ACHN (cell line): ENCODE data around the gene PTPN22.
A peak's percentile ranks its signal among the peaks of the same experiment; 100 is the strongest.

Experiments used
- DNase-seq: peaks from one replicate; pipeline ENCODE4 v3.0.0-alpha.2; 2015
- in situ Hi-C: cut with HindIII; loops from 2 replicates; pipeline ENCODE4 v1.10.0; 2017; ENCODE audit warnings: low sequenced_read_pairs, low pct_ligation_motif_present, low pct_unique_long_range_greater_than_20kb

Gene PTPN22

DNA sequence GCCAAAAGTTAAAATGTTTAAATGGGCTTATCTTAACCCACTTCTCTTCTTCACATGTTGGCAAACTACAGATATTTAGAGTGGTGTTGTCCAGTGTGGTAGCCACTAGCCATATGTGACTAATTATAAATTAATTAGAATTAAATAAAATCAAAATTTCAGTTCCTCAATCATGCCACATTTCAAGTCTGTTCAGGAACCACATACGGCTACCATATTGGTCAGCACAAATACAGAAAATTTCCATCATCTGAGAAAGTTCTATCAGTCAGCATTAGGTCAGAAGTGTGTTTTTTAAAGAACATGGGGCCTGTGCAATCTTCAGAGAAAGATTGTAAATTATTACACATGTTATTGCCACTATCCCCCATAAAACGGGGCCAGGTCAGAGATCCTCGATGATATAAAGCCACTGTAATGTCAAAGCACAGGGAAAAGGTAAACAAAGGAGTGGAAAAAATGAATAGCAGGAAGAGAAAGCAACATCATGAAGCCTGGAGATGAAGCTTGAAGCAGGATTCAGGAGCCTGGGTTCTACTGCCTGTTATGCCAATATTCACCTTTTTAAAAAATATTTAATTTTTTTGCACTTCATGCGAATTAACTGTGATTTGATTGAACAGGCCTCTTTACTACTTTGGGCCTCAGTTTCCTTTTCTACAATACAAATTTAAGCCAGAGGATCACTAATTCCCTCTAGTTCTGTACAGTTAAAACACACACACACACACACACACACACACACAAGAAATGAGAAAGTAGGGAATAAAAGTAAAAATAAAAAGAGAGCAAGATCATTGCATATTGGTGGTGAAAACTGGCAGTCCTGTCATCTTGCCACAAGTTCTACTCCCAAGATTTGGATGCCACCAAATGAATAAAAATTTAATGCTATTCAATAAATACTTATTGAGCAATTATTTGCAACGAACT is 61.6 kb downstream of the PTPN22 start:
- in situ Hi-C loops = no loop called here
- peak; percentile 24 for DNase-seq

DNA sequence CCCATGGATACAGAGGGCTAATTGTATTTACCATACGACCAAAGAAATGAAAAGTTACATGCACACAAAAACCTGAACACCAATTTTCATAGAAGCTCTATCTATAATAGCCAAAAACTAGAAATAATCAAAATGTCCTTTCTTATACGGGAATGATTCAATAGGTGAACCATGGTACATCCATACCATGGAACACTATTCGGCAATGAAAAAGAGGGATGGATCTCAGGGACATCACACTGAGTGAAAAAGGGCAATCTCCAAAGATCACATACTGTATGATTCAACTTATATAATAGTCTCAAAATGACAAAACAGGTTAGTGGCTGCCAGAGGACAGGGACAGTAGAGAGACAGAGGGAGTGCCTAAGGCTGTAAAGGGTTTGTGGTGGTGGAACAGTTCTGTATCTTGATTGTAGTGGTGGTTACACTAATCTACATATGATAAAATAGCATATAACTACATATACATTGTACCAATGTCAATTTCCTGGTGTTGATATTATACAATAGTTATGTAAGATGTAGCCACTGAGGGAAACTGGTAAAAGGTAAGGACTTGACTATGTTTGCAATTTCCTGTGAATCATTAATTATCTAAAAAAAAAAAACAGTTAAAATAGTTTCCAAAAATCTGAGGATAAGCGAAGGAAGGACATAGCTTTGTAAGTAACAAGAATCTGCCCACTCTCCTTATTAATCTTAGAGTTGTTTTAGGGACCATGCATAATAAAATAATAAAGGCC is 62.9 kb downstream of the PTPN22 start:
- in situ Hi-C loops = no loop called here
- DNase-seq = no peak

DNA sequence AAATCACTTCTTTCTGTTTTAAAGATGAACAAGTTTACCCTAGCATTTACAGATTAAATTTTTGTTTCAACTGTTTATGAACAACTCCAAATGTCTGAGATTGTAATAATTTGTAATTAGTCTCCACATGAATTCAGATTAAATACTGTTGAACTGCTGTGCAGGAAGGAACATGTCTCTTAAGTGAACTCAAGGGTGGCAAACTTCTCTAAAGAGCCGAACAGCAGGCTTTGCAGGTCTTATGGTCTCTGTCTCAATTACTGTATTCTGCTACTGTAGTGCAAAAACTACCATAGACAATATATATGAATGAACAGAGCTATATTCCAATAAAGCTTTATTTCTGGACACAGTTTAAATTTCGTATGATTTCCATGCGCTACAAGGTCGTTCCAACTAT is 65.9 kb downstream of the PTPN22 start:
- in situ Hi-C loops = no loop called here

DNA sequence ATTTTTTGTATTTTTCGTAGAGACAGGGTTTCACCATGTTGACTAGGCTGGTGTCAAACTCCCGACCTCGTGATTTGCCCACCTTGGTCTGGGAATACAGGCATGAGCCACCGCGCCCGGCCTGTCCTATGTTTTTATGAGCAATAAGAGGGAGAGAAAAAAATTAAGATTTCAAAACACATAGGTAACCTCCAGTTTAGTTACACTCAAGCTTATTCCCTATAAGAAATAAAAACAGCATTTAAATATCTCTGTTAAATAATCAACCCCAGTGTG is 66.3 kb downstream of the PTPN22 start:
- DNase-seq = no peak
- in situ Hi-C loops = no loop called here

More for the DNA sequence above, 65.9 kb downstream of the PTPN22 start:
- no peak for DNase-seq

DNA sequence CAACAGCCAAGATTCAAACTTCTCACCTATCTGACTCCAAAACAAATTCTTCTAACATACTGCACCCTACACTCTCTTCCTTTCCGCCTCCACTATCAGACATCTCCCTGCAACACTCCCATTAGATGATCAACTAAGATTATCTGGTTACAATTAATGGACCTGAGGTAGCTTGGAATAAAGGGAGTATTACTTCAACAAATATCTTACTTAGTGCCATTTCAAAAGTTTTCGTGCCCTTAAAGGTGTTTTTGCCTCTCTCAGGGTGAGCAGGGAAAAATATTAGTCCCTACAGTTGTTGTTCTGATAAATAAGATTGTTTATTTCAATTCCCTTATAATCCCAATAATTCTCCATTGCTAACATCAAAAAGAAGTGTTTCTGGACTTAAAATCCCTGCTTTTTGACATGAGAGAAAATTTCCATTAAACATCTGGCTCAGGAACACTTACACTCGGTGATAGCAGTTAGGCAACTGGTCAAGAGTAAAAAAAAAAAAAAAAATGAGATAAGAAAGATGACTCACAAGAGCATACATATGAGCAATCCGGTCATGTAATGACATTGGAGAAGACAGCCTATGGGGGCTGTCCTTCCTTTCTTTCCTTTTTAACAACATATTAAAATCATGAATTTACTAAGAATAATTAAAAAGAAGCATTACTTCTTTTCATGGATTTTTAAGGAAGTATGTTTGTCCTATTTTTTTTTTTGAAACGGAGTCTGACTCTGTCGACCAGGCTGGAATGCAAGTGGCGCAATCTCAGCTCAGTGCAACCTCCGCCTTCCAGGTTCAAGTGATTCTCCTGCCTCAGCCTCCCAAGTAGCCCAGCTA is 66.9 kb downstream of the PTPN22 start:
- peak; percentile 60 for DNase-seq
- in situ Hi-C loops = no loop called here

DNA sequence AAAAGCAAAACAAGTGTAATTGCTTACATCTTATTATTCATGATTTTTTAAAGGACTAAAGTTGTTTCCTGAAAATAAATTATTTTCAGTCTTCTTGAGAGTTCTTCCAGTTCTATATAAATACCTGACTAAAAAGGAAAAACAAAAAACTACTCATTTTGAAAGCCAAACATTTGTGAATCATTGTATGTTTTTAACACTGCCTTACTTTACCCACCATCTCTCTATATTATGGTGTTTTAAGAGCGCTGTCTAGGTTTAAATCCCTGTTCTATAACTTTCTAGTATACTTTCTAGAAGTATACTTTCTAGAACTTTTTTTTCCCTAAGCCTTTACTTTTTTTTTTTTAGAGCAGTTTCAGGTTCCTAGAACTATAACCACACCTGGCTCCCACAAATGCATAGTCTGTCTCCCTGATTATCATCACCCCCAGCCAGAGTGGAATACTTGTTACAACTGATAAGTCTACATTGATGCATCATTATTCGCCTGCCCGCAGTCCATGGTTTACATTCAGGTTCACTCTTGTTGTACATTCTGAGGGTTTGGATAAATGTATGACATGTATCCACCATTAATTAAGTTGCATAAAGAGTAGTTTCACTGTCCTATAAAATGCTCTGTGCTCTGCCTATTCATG is 69.0 kb downstream of the PTPN22 start:
- in situ Hi-C loops = no loop called here
- DNase-seq = no peak

DNA sequence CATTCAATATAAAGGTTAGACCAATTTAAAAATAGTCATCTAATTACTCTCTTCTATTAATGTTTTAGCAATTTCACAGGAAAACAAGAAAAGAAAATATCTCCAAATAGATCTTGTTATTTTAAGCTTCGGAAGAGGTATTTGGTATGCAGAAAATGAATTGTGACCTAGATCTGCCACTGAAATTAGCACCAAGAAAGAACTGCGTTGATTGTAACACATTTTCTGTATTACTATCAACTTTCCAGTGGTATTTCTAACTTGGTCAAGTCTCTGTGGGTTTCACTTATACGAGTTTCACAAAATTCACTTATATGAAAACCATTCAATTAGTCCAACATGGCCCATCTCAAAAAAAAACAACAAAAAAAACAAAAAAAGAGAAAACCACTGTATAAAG is 71.0 kb downstream of the PTPN22 start:
- in situ Hi-C loops = no loop called here
- DNase-seq = no peak

DNA sequence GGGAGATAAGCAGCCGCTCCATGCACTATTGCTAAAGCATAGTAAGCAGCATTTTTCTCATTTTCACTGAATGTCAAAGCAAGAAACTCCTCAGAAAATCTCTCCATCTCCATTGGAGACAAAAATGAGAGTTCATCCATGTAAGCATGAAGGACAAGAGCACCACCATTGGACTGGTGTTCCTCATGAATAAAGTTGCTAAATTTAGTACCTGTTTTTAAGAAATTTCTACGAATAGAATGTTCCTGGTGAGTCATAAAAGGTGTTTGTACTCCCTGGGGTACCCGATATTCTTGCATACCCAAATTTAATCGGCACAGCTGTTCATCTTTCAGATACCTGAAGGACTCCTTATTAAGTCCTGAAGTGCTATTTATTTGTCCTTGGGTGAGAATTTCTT is 74.0 kb downstream of the PTPN22 start:
- no peak for DNase-seq
- in situ Hi-C loops = no loop called here

DNA sequence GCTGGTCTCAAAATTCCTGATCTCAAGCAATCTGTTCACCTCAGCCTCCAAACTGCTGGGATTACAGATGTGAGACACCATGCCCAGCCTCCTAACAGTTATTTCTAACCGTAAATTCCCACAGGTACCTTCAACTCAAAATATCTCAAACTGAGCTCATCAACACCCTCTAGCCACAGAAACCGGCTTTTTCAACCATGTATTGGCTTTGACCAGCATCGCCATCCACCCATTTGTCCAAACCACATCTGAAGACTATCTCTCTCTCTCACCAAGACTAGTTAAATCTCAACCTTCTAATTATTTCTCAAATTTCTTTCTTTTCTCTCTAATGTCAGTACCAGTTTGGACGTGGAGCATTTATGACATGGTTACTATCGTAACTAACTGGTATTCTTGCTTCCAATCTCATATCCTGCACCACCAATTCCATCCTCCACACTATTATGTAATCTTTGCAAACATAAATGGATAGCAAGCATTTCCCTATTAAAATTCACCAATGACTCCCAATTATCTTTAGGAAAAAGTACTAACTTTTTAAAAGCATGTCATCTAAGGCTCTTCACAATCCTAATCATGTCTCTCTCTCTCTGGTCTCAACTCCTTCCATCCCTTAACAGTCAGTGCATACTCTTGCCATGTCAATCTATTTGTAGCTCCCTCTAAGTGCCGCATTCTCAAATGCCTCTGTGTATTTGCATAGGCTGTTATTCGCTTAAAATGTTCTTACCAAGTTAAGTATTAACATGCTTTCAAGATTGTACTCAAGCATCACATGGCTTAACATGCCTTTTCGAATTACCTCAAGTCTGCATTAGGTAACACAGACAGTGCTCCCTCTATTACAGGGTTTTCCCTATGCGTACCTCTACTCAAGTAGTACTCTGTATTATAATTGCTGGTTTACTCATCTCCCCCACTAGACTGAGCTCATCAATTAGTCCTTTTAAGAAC is 77.4 kb downstream of the PTPN22 start:
- peak; percentile 32 for DNase-seq

DNA sequence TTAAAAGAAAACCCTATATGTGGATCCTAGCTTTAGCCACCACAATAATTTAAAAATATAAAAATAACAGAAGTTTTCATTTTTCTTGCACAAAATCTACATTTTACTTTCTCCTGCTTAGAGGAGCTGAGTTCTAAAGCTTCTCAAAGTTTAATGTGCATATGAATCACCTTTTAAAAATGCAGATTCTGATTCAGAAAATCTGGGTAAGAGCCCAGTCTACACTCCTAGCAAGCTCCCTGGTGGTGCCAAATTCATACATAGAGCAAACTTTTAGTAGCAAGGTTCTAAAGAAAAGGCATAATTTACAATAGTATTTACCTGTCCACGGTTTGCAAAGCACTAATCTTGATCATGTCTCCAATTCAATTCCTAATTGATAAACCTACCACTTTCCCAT is 78.5 kb downstream of the PTPN22 start:
- in situ Hi-C loops = no loop called here
- peak; percentile 42 for DNase-seq

More for the DNA sequence above, 77.4 kb downstream of the PTPN22 start:
- in situ Hi-C loops = no loop called here

DNA sequence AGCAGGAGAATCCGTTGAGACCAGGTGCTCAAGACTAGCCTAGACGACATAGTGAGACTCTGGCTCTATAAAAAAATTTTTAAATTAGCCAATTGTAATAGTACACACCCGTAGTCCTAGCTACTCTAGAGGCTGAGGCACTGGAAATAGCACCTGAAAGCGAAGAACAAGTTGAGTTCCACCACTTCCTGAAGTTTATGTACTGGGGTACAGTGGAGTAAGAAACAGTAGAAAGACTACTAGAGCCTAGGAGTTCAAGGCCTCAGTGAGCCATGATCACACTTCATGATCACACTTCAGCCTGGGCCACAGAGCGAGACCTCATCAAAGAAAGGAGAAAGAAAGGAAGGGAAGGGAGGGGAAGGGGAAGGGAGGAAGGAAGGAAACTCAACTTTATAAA is 79.0 kb downstream of the PTPN22 start:
- DNase-seq = no peak
- in situ Hi-C loops = no loop called here

DNA sequence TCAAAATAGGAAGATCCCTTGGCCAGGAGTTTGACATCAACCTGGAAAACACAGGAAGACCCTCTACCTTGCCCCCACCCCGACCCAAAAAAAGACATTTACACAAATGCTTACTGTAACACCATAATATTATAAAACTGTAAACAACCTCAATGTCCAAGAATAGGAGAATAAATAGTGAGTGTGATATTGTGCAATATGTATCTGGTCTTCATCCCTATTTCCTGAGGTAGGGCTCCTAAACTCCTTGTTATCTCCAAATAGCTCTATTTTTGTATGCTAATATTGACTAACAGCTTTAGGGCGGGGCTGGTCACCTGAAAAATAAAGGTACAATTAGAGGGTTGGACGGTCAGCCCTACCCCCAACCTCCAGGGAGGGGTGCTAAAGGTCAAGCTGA is 82.7 kb downstream of the PTPN22 start:
- in situ Hi-C loops = no loop called here
- no peak for DNase-seq

DNA sequence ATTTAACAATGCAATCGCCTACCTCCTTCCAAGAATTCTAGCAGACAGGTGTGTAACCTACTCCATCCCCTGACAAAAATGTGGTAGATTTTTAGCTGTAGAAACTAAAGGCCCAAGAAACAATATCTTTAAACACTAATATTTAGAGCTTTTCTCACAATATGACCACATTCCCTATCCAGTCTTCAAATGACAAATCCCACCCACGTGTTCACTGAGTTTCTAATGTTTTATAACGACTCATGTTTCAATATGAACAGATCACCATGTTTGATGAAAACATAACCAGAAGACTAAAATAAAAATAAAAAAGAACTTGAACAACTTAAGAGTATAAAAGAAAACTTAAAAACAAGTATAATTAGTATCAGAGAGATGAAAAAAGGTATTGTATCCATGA is 83.8 kb downstream of the PTPN22 start:
- in situ Hi-C loops = no loop called here

DNA sequence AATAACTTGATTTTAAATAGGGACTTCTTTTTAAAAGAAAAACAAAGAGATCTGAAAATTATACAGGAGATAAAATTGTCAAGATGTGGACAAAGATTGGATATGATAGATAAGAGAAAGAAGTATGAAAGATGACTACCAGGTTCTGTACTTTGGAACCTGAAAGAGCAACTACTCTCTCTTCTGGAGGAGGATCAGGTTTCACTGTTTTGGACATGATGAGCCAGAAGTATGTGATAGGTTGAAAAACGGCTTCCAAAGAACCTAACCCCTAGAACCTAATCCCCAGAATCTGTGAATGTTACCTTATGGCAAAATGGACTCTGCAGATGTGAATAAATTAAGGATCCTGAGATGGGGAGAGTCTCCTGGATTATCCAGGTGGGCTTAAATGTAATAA is 85.4 kb downstream of the PTPN22 start:
- DNase-seq = no peak
- in situ Hi-C loops = no loop called here

More for the DNA sequence above, 83.8 kb downstream of the PTPN22 start:
- no peak for DNase-seq

DNA sequence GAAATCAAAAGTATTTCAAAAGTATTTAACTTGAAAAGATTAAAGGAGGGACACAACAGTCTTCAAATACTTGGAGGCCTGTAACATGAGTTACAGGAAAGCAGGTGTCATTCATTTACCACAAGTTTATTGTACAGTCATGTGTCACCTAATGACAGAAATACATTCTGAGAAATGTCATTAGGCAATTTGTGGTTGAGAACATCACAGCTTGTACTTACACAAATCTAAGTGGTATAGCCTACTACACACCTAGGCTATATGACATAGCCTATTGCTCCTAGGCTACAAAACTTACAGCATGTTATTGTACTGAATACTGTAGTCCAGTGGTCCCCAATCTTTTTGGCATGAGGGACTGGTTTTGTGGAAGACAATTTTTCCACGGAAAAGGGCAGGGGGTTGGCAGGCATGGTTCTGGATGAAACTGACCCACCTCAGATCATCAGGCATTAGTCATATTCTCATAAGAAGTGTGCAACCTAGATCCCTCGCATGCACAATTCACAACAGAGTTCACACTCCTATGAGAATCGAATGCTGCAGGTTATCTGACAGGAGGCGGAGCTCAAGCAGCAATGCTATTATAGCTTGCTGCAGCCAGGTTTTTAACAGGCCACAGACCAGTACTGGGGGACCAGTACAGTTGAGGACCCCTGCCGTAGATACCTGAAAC is 87.3 kb downstream of the PTPN22 start:
- in situ Hi-C loops = no loop called here
- no peak for DNase-seq

DNA sequence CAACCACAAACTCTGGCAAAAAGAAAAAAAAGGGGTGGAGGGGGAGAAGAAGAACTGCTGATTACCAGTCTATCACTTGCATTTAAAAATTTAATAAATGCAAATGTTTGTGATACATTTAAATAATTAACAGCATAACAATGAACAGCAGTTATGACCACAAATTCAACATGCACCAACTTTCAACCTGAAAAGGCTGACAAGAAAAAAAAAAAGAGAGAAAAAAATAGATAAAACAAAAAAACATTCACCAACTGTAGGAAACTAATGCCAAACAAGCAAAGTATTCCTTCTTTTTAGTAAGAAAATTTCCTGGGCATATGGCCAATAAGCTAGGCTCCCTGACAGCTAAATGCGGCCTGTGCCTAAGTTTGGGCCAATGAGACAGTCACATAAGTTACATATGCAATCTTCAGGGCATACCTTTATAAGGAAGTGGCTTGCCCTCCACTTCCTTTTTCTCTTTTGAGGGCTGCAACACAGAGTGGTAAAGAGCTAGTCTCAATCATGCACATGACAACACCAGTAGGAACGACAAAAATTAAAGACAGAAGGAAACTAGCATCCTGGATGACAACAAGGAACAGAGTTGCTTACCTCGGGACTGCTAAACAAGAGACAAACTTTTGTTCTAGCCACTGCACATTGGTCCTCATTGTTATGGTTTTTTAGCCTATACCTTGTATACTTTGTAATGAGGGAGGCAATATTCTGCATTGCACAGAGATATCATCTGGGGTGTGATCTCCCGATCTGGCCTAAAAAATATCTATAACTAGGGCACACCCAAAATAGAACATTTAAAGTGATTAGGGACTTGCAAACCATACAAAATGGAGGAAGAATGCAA is 88.0 kb downstream of the PTPN22 start:
- DNase-seq = no peak
- in situ Hi-C loops = no loop called here
